Measurements from ENCODE around the gene TMEM209. TPM values are rescaled to one million over a fixed set of nuclear protein-coding genes. Genes with fewer than 3 reads are reported as not detected.

TMEM209 gene
- total RNA-seq, 1 donor from 2014 or later: 38.9 TPM

DNA sequence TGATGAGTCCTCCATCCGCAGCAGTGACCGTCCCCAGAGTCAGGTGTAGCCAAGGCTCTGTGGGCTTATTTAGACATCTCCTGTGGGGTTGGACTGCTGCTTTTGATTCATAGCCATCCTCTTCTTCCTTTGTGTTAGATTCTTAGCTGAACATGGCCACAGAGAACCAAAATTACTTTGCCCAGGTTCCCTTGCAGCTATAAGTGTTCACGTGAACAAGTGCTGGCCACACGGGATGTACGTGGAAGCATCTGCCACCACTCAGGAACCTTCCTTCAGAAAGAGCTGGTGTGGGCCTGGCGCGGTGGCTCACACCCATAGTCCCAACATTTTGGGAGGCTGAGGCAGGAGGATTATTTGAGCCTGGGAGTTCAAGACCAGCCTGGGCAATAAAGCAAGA, 49.1 kb downstream of the TMEM209 start:
- no peak overlapping the region for H3K27ac Mint-ChIP-seq

DNA sequence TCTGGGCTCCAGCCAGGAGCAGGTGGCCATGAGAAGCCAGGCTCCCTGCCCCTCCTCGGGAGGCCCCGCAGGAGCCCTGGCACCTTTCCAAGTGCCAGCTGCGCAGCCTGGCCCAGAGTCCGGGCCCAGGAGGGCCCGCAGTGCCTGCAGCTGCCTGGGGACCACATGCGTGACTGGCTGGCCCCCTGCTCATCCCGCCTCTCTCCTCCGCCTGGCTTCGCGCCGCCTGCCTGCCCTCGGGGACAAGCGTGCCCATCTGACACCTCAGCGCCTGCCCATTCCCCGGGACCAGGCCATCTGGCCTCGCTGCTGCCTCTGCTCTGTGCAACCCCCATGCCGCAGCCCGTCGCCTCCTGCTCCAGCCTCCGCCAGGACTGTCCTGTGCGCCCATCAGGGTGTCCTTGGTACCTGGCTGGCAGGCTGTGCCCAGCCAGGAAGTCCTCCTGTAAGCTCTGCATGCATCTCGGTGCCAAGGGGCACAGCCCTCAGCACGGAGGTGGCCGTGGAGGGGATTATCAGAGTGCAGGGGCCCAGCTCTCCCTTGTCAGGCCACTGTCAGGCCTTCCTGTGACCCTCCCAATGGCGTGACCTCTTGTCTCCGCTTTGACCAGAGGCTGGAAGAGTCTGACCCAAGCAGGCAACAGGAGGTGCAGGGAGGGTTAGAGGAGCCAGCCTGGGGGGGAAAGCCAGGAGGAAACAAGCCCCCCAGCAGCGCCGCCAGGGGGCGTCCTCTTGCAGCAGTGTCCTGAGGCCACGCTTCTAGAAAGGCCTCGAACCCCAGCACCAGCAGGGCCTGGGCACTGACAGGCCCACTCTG, 50.5 kb downstream of the TMEM209 start:
- H3K79me2 ChIP-seq (ENCODE audit: low read depth): no peaks in the 10 kb centered on the region
- H4K20me1 ChIP-seq (ENCODE audit: low read depth): no peaks in the 10 kb centered on the region
- no peaks in the 10 kb centered on the region for H3K4me1 ChIP-seq
- H3K9ac ChIP-seq: no peak overlapping the region
- no peak overlapping the region for H3K27ac ChIP-seq
- H3K27ac Mint-ChIP-seq: no peak overlapping the region
- peak; percentile 46 for DNase-seq (ENCODE audit: low spot score)
- H3K4me2 ChIP-seq: no peak overlapping the region
- no peak overlapping the region for H3K4me3 Mint-ChIP-seq
- no peak overlapping the region for H3K4me3 ChIP-seq
- no peaks in the 10 kb centered on the region for H3K36me3 ChIP-seq
- peaks cover 30% of the 10 kb centered on the region for H3K36me3 Mint-ChIP-seq
- H2AFZ ChIP-seq (replicated peaks): no peak overlapping the region
- peaks cover 2% of the 10 kb centered on the region for H3K27me3 Mint-ChIP-seq (ENCODE audit: insufficient read depth, low read depth)
- no peak for TF ChIP-seq EZH2 (IDR thresholded peaks at IDR 0.05)
- TF ChIP-seq, protein P1, sequence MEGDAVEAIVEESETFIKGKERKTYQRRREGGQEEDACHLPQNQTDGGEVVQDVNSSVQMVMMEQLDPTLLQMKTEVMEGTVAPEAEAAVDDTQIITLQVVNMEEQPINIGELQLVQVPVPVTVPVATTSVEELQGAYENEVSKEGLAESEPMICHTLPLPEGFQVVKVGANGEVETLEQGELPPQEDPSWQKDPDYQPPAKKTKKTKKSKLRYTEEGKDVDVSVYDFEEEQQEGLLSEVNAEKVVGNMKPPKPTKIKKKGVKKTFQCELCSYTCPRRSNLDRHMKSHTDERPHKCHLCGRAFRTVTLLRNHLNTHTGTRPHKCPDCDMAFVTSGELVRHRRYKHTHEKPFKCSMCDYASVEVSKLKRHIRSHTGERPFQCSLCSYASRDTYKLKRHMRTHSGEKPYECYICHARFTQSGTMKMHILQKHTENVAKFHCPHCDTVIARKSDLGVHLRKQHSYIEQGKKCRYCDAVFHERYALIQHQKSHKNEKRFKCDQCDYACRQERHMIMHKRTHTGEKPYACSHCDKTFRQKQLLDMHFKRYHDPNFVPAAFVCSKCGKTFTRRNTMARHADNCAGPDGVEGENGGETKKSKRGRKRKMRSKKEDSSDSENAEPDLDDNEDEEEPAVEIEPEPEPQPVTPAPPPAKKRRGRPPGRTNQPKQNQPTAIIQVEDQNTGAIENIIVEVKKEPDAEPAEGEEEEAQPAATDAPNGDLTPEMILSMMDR (IDR thresholded peaks at IDR 0.05): peak; percentile 62
- peaks cover 6% of the 10 kb centered on the region for H3K4me1 Mint-ChIP-seq
- H3K9me3 Mint-ChIP-seq: peaks cover 14% of the 10 kb centered on the region
- H3K9me3 ChIP-seq (ENCODE audit: low read depth): no peaks in the 10 kb centered on the region
- H3F3A ChIP-seq (ENCODE audit: low read depth): no peaks in the 10 kb centered on the region
- no peaks in the 10 kb centered on the region for H3K27me3 ChIP-seq

More for the DNA sequence above, 49.1 kb downstream of the TMEM209 start:
- no peak overlapping the region for H3K4me2 ChIP-seq
- H3F3A ChIP-seq (ENCODE audit: low read depth): no peaks in the 10 kb centered on the region
- no peaks in the 10 kb centered on the region for H3K36me3 ChIP-seq
- no peaks in the 10 kb centered on the region for H4K20me1 ChIP-seq (ENCODE audit: low read depth)
- Mint-ChIP-seq H3K9me3 (peaks cover 14% of the 10 kb centered on the region), H3K27me3 (ENCODE audit: insufficient read depth, low read depth) (peaks cover 2% of the 10 kb centered on the region), H3K36me3 (peaks cover 43% of the 10 kb centered on the region), H3K4me1 (peaks cover 2% of the 10 kb centered on the region), H3K4me3 (no peak overlapping the region)
- TF ChIP-seq EZH2 (IDR thresholded peaks at IDR 0.05) (no peak), EZH2phosphoT487 (IDR thresholded peaks at IDR 0.05) (no peak)
- TF ChIP-seq, protein P1 (IDR thresholded peaks at IDR 0.05): no peak
- H3K27me3 ChIP-seq: no peaks in the 10 kb centered on the region
- no peak overlapping the region for H3K4me3 ChIP-seq
- no peak overlapping the region for H3K9ac ChIP-seq
- no peaks in the 10 kb centered on the region for H3K79me2 ChIP-seq (ENCODE audit: low read depth)
- no peak for DNase-seq (ENCODE audit: low spot score)
- no peaks in the 10 kb centered on the region for H3K9me3 ChIP-seq (ENCODE audit: low read depth)
- H3K4me1 ChIP-seq: no peaks in the 10 kb centered on the region
- H2AFZ ChIP-seq (replicated peaks): no peak overlapping the region
- no peak overlapping the region for H3K27ac ChIP-seq

DNA sequence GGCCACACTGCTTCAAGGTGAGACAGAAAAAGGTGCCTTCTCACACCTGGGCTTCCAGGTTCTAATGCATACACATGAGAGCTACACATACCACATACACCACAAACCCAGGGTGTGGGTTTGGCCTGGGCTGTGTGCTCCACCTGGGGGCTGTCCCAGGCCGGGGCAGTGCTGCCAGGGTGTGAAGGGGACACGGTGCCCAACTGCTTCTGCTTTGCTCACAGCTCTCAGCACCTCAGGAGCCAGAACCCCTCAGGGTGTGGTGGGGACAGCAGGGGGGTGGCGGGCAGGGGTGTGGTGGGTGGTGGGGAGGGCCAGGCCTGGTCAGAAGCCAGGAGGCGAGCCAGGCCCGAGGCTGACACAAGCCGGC, 51.1 kb downstream of the TMEM209 start:
- no peak overlapping the region for H3K4me3 Mint-ChIP-seq
- H3K36me3 Mint-ChIP-seq: peaks cover 26% of the 10 kb centered on the region
- H3K27ac Mint-ChIP-seq: peak overlapping the region; percentile 57
- no peaks in the 10 kb centered on the region for H4K20me1 ChIP-seq (ENCODE audit: low read depth)
- H3K36me3 ChIP-seq: no peaks in the 10 kb centered on the region
- H3K9me3 Mint-ChIP-seq: peaks cover 14% of the 10 kb centered on the region
- H3K4me2 ChIP-seq: no peak overlapping the region
- H3K4me1 Mint-ChIP-seq: peaks cover 6% of the 10 kb centered on the region
- peaks cover 3% of the 10 kb centered on the region for H3K27me3 Mint-ChIP-seq (ENCODE audit: insufficient read depth, low read depth)
- DNase-seq (ENCODE audit: low spot score): no peak
- H3K4me3 ChIP-seq: no peak overlapping the region
- no peaks in the 10 kb centered on the region for H3K4me1 ChIP-seq
- no peaks in the 10 kb centered on the region for H3K79me2 ChIP-seq (ENCODE audit: low read depth)
- no peak for TF ChIP-seq EZH2phosphoT487 (IDR thresholded peaks at IDR 0.05)
- TF ChIP-seq, protein P1 (IDR thresholded peaks at IDR 0.05): no peak
- no peak overlapping the region for H2AFZ ChIP-seq (replicated peaks)
- H3K9ac ChIP-seq: no peak overlapping the region
- H3F3A ChIP-seq (ENCODE audit: low read depth): no peaks in the 10 kb centered on the region
- H3K27me3 ChIP-seq: no peaks in the 10 kb centered on the region
- no peaks in the 10 kb centered on the region for H3K9me3 ChIP-seq (ENCODE audit: low read depth)
- no peak overlapping the region for H3K27ac ChIP-seq
